Ecto neural progenitor cell (in vitro differentiated cells): ENCODE measurements around the gene C3orf38.
A peak's percentile ranks its signal among the peaks of the same experiment; 100 is the strongest.
"Not testable (repeated sequence)": the region's sequence is repeated elsewhere in the genome, so short reads cannot be mapped to it uniquely, and the experiment has no call there.

Experiments used
- DNase-seq: peaks from one replicate; pipeline ENCODE4 v3.0.0-alpha.2; 2018; ENCODE audit warnings: low spot score

Gene C3orf38

DNA sequence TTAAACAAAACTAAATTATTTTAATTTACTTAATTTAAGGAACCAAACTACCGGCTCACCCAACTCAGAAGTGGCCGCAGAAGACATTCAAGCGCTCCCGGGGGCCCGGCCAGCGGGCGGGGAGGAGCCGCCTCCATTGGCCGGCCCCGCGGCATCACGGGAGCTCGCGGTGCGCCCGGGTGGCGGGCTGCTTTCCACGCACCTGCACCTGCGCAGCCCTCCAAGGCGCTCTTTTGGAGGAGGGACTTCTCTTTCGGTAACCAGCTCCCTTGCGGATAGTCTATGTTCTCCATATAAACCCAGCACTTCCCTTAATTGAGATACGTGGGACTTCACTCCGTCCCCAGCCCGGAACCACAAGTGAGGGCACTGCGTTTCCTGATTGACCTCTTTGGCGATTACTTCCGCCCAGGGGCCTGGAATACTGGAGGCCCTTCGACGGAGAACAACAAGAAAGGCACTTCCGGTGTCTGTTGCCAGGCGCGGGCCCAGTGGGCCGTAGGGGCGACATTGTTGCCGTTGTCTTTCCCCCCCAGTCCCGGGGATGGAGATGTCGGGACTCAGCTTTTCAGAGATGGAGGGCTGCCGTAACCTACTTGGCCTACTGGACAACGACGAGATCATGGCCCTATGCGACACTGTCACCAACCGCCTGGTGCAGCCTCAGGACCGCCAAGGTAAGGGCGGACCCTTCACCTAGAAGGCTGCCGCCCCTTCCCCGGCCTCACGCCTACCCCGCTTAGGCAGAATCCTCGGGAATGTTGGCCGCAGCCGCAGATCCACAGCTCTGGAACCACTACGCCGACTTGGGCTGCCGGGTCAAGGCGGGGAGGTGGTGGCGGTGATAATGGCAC lies at the start of gene C3orf38:
TSS of gene C3orf38 (plus strand) at position 451 of the 854 bp plus-strand sequence. CDS start at position 545, 94 bp downstream.
- peak; percentile 89 for DNase-seq

DNA sequence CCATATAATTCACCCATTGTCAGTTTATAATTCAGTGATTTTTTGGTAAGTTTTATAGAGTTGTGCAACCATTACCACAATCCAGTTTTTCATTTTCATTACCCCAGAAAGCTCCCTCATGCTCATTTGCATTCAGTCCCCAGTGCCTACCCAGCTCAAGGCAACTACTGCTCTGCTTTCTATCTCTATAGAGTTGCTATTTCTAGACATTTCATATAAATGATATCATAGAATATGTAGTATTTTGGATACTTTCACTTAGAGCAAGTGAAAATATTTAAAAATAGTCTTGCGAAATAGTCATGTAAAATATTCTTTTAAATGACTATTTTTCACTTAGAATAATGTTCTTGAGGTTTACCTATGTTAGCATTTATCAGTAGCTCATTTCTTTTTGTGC lies 48.6 kb upstream of the C3orf38 start:
- DNase-seq = no peak

DNA sequence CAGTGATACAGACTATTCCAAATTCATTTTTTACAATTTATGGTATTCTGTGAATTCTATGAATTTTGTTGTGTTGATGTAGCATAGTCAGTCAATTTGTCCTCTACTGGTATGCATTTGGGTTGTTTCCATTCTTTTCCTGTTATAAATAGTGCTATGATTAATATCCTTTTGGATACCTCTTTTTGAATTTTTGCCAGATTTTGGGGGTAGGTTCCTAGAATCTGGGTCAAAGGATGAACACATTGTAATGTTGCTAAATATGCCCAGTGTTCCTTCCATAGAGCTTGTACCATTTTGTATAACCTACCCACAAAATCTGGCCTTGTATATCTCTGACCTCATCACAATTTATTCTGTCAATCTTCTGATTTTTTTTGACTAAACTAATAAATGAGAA lies 44.4 kb upstream of the C3orf38 start:
- no peak for DNase-seq

DNA sequence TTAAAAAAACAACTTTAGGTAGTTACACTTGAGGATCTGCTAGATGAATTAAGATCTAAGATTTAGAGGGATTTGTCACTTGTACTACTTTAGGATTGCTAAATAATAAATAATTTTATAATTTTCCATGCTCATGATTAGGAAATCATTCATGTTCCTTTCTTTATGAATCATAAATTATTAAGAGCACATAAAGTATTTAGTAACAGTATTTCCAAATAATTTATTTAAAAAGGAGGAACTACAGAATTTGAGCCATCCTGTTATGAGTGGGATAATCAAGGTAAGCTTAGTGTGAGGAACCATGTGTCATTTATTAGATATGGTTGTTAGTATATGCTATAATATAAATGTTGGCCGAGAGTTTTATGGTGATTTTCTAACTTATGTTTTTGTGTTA lies 37.5 kb upstream of the C3orf38 start:
- DNase-seq = no peak

DNA sequence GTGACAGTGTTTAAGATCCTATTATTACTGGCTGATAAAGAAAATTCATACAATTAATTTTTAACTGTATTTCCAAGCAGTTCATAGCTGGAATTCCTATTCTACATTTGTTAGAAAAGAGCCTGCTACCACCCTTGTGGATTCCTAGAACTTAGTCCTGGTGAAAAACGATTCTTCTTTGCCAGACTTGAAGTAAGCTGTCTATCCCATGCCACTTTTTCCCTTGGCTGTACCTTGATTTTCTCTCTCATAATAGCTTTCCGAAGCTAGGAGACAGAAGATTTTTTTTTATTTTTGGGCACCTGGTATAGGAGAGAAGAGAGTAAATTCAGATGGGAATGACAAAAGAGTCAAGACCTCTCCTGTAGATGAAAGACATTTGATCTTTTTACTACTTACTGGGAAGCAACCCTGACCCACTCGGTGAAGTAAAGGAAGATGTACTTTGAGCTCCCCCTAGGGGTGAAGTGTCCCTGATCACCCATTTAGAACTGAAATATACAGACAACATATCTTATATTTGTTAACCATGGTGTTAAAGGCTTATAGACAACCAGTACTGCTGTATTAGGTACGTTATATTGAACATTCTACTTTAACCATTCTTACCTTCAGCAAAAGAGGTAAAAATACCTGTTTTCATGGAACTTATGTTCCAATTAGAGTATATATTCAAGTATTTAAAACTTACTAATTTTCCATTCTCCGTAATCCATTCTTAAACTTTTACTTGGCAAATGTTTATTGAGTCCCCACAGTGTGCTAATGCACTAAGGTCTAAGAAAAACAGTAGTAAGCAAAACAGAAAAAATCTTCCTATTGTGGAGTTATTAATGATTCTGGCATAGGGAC lies 36.2 kb upstream of the C3orf38 start:
- DNase-seq = peak; percentile 49

DNA sequence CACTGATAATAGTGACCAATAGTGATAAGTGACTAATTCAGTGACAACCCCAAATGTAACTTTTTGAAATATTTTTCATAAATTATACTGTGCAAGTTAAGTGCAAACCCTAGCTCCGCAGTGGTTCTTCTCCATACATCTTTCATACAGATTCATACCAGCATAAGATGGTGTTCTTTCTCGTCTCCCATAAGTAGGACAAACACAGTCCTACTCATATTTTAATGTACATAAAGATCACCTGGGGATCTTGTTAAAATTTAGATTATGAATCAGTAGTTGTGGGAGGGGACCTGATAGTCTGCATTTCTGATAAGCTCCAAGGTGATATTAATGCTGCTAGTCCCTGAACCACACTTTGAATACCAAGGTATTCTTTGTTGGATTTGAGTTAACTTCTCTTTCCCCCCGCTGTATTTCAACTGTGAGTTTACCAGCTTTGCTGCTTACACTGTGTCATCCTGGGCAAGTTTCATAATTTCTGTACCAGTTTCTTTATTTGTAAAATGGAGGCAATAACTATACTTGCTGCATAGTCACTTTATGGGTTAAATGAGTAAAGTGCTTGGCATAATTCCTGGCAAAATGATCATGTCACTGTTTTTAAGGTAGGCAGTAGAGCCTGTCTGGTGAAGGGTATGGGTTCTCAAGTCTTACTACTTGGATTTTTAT lies 34.7 kb upstream of the C3orf38 start:
- no peak for DNase-seq

DNA sequence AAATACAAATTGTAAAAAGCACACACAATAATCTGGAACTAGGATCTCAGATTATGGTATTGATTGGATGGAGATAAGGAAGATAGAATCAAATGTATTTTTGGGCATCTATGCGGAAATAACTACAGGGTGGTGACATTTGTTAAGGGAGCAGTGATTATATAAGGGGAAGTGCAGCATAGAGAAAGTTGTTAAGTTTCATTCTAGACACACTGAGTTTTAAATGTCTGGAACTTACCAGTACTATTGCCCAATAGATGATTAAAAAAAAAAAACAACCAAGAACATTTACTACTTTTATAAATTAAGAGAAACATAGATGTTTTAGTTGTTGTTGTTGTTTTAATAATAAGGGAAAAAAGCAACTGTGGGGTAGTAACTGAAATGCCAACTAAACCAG lies 32.1 kb upstream of the C3orf38 start:
- DNase-seq = no peak

DNA sequence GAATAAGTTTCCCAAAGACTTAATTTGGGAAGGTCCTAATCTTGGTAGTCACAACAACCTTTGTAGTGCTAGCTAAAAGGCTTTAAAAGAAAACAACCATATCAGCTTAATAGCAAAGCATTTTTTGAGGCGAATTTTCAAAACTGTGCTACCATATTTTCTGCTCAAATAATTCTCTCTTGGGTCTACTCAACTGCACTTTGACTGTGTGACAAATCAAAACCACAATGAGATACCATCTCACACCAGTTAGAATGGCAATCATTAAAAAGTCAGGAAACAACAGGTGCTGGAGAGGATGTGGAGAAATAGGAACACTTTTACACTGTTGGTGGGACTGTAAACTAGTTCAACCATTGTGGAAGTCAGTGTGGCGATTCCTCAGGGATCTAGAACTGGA lies 31.2 kb upstream of the C3orf38 start:
- not testable (repeated sequence) for DNase-seq

DNA sequence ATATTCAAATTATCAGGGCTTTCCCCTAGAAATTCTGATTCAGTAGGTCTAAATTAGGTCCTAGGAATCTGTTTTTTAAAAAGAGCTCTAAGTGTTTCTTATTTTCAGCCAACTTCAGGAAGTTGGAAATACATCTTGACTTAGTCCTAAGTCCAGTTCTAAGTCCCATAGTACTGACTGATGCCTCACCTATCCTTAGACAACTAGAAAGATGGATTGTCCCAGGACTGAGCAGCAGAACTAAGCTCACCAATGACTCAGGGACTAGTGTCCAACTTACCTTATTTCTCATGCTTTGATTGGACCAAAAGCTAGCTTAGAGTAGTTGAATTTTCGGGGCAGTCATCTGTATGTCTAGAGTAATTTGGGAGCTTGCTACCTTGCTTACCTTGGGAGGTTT lies 26.2 kb upstream of the C3orf38 start:
- DNase-seq = no peak

DNA sequence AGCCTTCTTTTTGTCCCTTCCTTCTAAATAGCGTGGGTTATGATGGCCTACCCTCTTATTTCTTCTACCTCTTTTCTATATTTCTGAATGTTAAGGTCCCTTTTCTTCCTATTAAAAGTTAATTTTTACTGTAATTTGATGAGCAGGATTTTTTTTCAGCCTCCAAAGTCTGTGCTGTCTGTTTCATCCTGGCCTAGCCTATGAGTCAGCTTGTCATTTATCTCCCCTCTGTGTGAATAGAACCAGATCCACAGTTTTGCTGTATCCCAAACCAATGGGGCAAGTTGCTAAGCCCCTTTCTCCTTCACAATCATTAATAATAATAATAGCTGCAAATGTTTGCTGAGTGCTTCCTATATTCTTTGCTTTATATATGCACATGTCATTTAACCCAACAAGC lies 18.1 kb upstream of the C3orf38 start:
- no peak for DNase-seq

DNA sequence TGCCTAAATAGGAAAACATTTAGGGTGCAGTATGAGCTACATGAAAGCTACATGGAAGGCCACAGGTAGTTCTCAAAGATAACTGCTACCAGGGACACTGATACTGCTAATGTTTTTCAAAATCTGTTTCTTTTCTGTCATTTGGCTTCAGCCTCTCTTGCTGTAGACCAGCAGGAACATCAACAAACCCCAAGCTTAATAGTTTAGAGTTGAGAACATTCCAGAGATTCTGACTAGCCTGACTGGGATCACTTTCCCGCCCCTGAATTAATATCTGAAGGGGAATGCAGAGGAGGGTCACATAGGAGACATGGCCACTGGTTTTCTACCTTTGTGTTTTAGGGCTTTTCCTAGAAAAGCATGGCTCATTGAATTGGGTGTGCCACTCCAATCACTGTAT lies 16.9 kb upstream of the C3orf38 start:
- no peak for DNase-seq

DNA sequence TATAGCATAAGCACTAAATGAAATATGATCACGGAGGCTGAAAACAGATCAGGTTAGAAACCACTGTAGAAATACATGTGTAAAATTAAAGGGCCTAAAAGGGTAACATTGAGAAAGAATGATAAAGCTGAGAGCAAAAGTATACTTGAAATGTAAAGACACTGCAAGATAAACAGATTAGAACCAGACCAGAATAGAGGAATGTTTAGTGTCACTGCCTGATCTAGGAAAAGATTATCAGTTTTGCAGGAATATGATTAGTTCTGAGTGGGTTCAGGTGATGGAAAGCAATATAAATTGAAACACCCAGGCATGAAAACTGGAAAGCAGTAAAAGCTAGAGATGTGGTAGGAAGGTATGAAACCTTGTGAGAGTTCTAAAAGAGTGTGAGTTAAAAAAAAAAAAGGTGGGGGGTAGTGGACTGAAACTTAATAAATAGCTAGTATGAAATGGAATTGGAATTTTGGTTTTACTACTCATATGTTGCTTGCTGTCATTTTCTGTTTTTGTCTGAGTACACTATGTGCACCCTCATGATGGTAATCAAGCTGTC lies 16.0 kb upstream of the C3orf38 start:
- no peak for DNase-seq

DNA sequence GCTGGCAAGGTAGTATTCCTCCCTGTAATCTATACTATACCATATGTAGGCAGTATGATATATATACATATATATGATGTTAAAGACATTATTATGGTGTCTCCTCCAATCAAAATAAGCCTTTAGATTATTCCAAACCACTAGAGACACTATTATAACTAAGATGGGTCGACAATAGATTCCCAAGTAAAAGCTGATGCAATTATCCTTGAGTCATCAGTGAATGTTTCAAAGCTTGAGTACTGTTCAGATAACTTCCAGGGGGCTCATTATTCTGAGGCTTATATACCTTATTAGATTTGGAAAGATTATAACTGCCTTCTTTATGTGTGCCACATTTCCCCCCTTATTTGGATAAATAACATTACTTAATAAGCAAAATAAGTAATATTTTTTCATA lies 11.9 kb upstream of the C3orf38 start:
- DNase-seq = no peak

DNA sequence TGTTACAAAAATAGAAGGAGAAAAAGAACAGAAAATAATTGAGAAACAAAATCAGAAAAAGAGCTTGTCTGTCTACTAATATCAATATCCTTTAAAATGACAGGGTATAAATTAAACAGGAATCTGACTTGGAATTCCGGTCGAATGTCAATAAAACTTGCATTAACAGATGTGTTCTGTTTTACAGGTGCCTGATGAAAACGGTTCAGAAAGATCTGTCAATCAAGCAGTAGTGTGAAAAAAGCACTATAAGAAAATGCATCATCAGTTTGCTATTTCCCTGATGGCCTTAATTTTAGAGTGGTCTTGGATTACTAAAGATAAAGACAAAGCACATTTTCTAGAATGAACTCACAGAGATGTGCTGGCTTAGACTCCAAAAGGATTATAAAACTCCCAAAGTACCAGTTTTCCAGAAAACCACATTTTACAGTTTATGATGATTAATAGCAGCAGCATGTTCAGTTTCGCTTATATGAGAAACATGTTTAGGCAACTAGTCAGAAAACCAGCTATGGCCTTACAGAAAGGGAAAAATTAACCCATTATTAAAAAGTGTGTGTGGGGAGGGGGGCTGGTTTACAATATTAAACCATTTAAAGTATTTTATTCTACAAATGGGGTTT lies 8.2 kb upstream of the C3orf38 start:
- DNase-seq = no peak

DNA sequence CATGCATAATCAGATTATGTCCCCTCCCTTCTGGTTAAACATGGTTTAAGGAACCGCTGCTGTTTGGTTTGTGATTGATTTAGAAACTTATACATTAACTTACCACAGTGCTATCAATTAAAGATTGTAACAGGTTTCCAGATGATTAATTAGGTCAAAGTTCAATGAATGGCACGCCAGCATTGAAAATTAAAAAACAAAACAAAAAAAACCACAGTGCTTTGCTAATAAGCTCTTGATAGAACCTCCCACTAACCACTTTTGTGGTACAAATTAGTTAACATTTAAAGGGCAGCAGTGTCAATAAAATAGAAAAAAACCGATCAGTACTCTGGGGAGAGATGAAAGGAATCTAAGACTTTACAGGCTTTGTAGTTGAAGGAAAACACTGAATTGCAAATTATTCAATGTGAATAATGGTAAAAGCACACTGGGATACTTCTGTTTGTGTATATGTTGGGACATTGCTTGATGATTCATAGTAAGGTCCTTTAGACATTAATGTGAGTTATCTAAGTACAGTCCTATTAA lies 7.6 kb upstream of the C3orf38 start:
- no peak for DNase-seq

DNA sequence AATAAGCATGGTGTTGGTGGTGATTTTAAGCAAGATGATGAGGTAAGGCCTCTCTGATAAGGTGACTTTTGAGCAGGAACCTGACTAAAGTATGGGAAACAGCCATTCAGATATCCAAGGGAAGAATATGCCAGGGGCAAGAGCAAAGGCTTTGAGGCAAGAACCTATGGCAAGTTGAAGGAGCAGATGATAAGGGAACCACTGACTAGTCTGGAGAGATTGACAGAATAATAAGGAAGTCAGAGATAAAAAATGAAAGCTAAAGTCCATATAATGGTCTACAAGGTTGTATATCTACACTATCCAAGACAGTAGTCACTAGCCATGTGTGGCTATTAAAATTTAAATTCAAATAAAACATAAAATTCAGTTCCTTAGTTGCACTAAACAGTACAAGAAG lies 2.5 kb upstream of the C3orf38 start:
- no peak for DNase-seq

DNA sequence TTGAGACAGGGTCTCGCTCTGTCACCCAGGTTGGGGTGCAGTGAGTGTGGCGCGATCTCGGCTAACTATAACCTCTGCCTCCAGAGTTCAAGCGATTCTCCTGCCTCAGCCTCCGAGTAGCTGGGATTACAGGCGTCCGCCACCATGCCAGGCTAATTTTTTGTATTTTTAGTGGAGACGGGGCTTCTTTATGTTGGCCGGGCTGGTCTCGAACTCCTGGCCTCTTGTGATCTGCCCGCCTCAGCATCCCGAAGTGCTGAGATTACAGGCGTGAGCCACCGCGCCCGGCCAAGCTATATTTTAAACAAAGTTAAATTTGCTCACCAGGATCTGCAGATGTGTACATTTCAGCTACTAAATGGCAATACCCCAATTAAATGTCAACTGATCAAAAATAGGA lies 1.1 kb upstream of the C3orf38 start:
- no peak for DNase-seq

DNA sequence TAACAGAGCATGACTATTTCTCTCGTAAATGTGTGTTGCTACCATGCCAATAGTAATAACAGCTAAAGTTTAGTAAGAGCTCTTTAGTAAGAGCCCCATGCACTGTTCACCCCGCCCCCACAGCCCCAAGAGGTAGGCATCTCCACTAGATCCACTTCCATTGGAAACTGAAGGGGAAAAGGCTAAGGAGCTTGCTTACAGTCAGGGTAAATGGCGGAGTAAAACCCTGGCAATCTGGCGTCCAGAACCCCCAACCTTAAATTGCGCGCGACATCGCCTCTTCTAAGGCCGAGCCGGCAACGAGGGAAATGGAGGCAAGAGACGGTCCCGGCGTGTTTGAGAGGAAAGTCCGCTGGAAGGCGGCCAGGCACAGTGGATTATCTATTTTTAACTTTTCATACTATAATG lies 654 bp upstream of the C3orf38 start:
- DNase-seq = no peak

DNA sequence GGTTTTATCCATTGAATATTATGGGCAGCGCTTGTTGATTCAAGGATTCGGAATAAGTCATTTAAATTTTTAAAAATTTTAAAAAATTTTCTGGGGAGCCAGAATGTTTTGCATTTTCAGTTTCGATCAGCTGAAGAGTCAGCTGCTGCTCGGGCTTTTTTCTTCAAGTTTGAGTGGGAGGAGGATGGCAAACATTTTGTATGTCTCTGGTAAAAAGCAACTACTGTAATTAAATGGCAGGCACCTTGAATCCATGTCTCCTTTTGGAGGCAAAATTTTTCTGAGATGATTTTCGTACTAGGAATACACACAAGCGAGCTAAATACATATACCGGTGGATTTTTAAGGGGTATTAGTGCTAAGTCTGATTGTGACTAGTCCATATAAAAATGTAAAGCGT lies 612 bp downstream of the C3orf38 start:
- no peak for DNase-seq

DNA sequence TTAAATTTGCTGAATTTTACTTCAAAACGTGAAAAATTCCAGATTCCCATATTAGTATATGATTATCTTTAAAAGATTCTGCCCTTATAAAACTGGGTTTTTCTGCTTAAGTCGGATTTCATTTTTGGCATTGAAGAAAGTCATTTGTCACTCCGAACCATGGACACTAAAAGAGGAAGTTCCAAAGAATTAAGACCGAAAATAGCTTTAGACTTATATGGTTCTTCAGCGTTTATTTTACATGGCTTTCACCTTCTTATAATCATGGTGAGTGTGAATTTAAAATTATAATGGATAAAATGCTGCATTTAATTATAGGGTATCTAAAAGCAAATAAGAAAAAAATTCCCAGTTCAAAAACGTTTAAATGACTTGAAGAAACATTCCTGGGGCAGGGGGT lies 1.0 kb downstream of the C3orf38 start:
- DNase-seq = no peak

DNA sequence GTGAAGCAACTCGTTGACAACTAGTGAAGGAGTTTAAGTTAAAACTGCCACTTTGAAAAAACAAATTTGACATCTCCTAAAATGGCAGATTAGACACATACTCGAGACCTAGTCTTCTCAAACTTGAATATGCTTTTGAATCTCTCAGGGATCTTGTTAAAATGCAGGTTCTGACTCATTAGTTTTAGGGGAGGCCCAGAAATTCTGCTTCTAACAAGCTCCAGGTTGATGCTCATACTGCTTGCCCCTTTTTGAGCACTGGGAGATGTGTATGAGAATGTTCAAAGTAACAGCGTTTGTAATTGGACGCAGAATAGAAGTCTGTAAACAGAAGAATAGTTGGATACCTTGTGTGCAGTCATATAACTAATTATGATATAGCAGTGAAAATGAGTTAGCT lies 1.6 kb downstream of the C3orf38 start:
- DNase-seq = no peak

DNA sequence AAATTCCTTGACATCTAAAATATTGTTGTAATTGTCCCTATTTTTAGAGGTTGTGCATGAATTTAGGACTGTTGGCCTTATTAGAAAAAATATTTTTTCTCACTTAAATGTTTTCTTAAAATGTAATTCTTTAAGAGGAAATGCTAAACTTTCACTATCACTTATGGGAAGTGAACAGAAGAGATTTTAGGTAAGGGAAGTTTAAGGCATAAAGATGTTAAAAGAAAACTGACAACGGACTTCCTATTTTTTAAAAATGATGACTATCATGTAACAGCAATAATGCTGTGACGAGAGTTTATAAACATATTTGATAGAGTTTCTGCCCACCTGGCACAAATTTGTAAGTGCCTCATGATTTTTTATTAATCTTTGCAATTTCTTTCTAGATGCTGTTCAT lies 3.1 kb downstream of the C3orf38 start:
- no peak for DNase-seq
